Panc1 (cell line): ENCODE data around the gene TAC4.

Experiments
- POLR2AphosphoS5 ChIP-seq: IDR thresholded peaks from 2 replicates; pipeline ENCODE4 v1.6.1; 2012; ENCODE audit warnings: mild to moderate bottlenecking, low read depth, low read length, moderate library complexity
- TF ChIP-seq, protein P1 (sequence below): fragments of 450-650 bp; IDR thresholded peaks from 2 replicates; pipeline ENCODE4 v1.5.1; 2017; ENCODE audit warnings: mild to moderate bottlenecking

- TF ChIP-seq, protein P1, sequence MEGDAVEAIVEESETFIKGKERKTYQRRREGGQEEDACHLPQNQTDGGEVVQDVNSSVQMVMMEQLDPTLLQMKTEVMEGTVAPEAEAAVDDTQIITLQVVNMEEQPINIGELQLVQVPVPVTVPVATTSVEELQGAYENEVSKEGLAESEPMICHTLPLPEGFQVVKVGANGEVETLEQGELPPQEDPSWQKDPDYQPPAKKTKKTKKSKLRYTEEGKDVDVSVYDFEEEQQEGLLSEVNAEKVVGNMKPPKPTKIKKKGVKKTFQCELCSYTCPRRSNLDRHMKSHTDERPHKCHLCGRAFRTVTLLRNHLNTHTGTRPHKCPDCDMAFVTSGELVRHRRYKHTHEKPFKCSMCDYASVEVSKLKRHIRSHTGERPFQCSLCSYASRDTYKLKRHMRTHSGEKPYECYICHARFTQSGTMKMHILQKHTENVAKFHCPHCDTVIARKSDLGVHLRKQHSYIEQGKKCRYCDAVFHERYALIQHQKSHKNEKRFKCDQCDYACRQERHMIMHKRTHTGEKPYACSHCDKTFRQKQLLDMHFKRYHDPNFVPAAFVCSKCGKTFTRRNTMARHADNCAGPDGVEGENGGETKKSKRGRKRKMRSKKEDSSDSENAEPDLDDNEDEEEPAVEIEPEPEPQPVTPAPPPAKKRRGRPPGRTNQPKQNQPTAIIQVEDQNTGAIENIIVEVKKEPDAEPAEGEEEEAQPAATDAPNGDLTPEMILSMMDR, result no peak
- TF ChIP-seq POLR2AphosphoS5, result no peak
Observed at GRCh38 chr17:49842846-49843245, 5.0 kb downstream of the TAC4 start.
